Naive B cell (primary cell): ENCODE data around the gene OTOG. TPM values are rescaled to one million over a fixed set of nuclear protein-coding genes. Genes with fewer than 3 reads are reported as not detected.

Source experiments
- ATAC-seq, 2 donors: fragments of 150-1000 bp; cut with Tn5 transposase; 2 replicates each; pipeline ENCODE4 v1.10.0; 2021; ENCODE audit warnings: low read depth in 2 of 2, mild to moderate bottlenecking in 2 of 2, moderate library complexity in 2 of 2
- DNase-seq: peaks from one replicate; pipeline ENCODE4 v3.0.0; 2022
- H3K27ac Mint-ChIP-seq, 6 donors: one replicate each; pipeline ENCODE4 v1.8.0; 2020 to 2022; ENCODE audit warnings: mild to moderate bottlenecking in 6 of 6, mixed read lengths in 6 of 6, moderate library complexity in 5 of 6, inconsistent platforms in 2 of 6
- H3K27me3 Mint-ChIP-seq, 3 donors: one replicate each; pipeline ENCODE4 v1.8.0; 2021 to 2022; ENCODE audit warnings: mixed read lengths in 3 of 3, mild to moderate bottlenecking in 1 of 3
- H3K36me3 Mint-ChIP-seq, 2 donors: one replicate each; pipeline ENCODE4 v1.8.0; 2020 to 2022; ENCODE audit warnings: mixed read lengths in 2 of 2, inconsistent platforms in 1 of 2, mild to moderate bottlenecking in 1 of 2
- H3K4me1 Mint-ChIP-seq, 3 donors: one replicate each; pipeline ENCODE4 v1.8.0; 2020 to 2022; ENCODE audit warnings: mixed read lengths in 3 of 3, inconsistent platforms in 1 of 3, mild to moderate bottlenecking in 1 of 3, moderate library complexity in 1 of 3
- H3K4me3 Mint-ChIP-seq, 8 donors: one replicate each; pipeline ENCODE4 v1.8.0; 2020 to 2022; ENCODE audit warnings: mild to moderate bottlenecking in 8 of 8, mixed read lengths in 8 of 8, moderate library complexity in 8 of 8, inconsistent platforms in 2 of 8
- H3K9me3 Mint-ChIP-seq, 7 donors: one replicate each; pipeline ENCODE4 v1.8.0; 2020 to 2022; ENCODE audit warnings: mixed read lengths in 7 of 7, mild to moderate bottlenecking in 5 of 7, inconsistent platforms in 2 of 7, moderate library complexity in 1 of 7
- polyA plus RNA-seq, 6 donors: library from polyadenylated mRNA; unstranded; fragments of 300-500 nt; fragmentation: Illumina TruSeq; gene quantifications; one replicate each; pipeline ENCODE4 v1.2.3, GENCODE V29; 2021; ENCODE audit warnings: low read depth in 6 of 6

Gene OTOG
- polyA plus RNA-seq, 6 donors from 2014 or later, result not detected

- Mint-ChIP-seq H3K27me3 (peaks cover 0 to 19% (median 5%) of the 10 kb centered on the region in 3 donors), H3K4me1 (no peaks in the 10 kb centered on the region), H3K27ac (no peak overlapping the region), H3K9me3 (no peaks in the 10 kb centered on the region), H3K36me3 (no peaks in the 10 kb centered on the region), H3K4me3 (no peak overlapping the region)
- no peak for DNase-seq
- no peak for ATAC-seq
Measured at GRCh38 chr11:17535488-17535887, 11.6 kb upstream of the OTOG start.

- no peak for ATAC-seq
- Mint-ChIP-seq H3K9me3 (no peaks in the 10 kb centered on the region), H3K4me1 (no peaks in the 10 kb centered on the region)
Measured at GRCh38 chr11:17537261-17537660, 9.8 kb upstream of the OTOG start.

GRCh38 chr11:17538054-17538453 is 9.0 kb upstream of the OTOG start:
- peak overlapping the region in 1 of 6 donors; percentile 30 for H3K27ac Mint-ChIP-seq
- H3K36me3 Mint-ChIP-seq, result no peaks in the 10 kb centered on the region
- peaks cover 0 to 2% (median 0%) of the 10 kb centered on the region in 7 donors for H3K9me3 Mint-ChIP-seq
- ATAC-seq (no peak), DNase-seq (no peak)
- no peaks in the 10 kb centered on the region for H3K4me1 Mint-ChIP-seq
- H3K27me3 Mint-ChIP-seq, result peaks cover 8 to 21% (median 21%) of the 10 kb centered on the region in 3 donors
- H3K4me3 Mint-ChIP-seq, result no peak overlapping the region

More at GRCh38 chr11:17537261-17537660, 9.8 kb upstream of the OTOG start:
- DNase-seq, result no peak
- H3K4me3 Mint-ChIP-seq, result no peak overlapping the region
- no peak overlapping the region for H3K27ac Mint-ChIP-seq
- H3K36me3 Mint-ChIP-seq, result no peaks in the 10 kb centered on the region
- H3K27me3 Mint-ChIP-seq, result peaks cover 7 to 23% (median 17%) of the 10 kb centered on the region in 3 donors

- peaks cover 10 to 25% (median 21%) of the 10 kb centered on the region in 3 donors for H3K27me3 Mint-ChIP-seq
- H3K4me3 Mint-ChIP-seq, result no peak overlapping the region
- peaks cover 0 to 2% (median 0%) of the 10 kb centered on the region in 7 donors for H3K9me3 Mint-ChIP-seq
- H3K4me1 Mint-ChIP-seq, result peaks cover 0 to 1% (median 0%) of the 10 kb centered on the region in 3 donors
- no peak overlapping the region for H3K27ac Mint-ChIP-seq
- no peaks in the 10 kb centered on the region for H3K36me3 Mint-ChIP-seq
- ATAC-seq, result no peak
- DNase-seq, result no peak
Measured at GRCh38 chr11:17538731-17539130, 8.3 kb upstream of the OTOG start.

GRCh38 chr11:17540807-17541206 is 6.3 kb upstream of the OTOG start:
- Mint-ChIP-seq H3K36me3 (no peaks in the 10 kb centered on the region), H3K4me1 (peaks cover 0 to 4% (median 2%) of the 10 kb centered on the region in 3 donors), H3K27ac (no peak overlapping the region), H3K27me3 (peaks cover 18 to 41% (median 38%) of the 10 kb centered on the region in 3 donors), H3K4me3 (no peak overlapping the region), H3K9me3 (peaks cover 0 to 4% (median 0%) of the 10 kb centered on the region in 7 donors)
- ATAC-seq (no peak), DNase-seq (no peak)

- peaks cover 0 to 4% (median 2%) of the 10 kb centered on the region in 3 donors for H3K4me1 Mint-ChIP-seq
- no peak overlapping the region for H3K4me3 Mint-ChIP-seq
- H3K27ac Mint-ChIP-seq, result no peak overlapping the region
- DNase-seq (no peak), ATAC-seq (no peak)
- H3K9me3 Mint-ChIP-seq, result peaks cover 0 to 4% (median 0%) of the 10 kb centered on the region in 7 donors
- no peaks in the 10 kb centered on the region for H3K36me3 Mint-ChIP-seq
- H3K27me3 Mint-ChIP-seq, result peaks cover 24 to 47% (median 44%) of the 10 kb centered on the region in 3 donors
Measured at GRCh38 chr11:17541330-17541885, 5.7 kb upstream of the OTOG start.

- no peaks in the 10 kb centered on the region for H3K36me3 Mint-ChIP-seq
- peaks cover 0 to 4% (median 0%) of the 10 kb centered on the region in 7 donors for H3K9me3 Mint-ChIP-seq
- no peak for ATAC-seq
- peaks cover 30 to 55% (median 53%) of the 10 kb centered on the region in 3 donors for H3K27me3 Mint-ChIP-seq
- H3K4me1 Mint-ChIP-seq, result peaks cover 3 to 4% (median 4%) of the 10 kb centered on the region in 3 donors
- no peak overlapping the region for H3K4me3 Mint-ChIP-seq
- no peak for DNase-seq
- no peak overlapping the region for H3K27ac Mint-ChIP-seq
Measured at GRCh38 chr11:17542249-17542648, 4.8 kb upstream of the OTOG start.

GRCh38 chr11:17543041-17543440 is 4.0 kb upstream of the OTOG start:
- Mint-ChIP-seq H3K36me3 (no peaks in the 10 kb centered on the region), H3K27ac (no peak overlapping the region), H3K4me3 (no peak overlapping the region), H3K27me3 (peaks cover 35 to 63% (median 61%) of the 10 kb centered on the region in 3 donors), H3K4me1 (peaks cover 4 to 6% (median 5%) of the 10 kb centered on the region in 3 donors), H3K9me3 (peaks cover 0 to 4% (median 0%) of the 10 kb centered on the region in 7 donors)
- ATAC-seq, result no peak
- DNase-seq, result no peak

GRCh38 chr11:17543574-17544180 is 3.4 kb upstream of the OTOG start:
- Mint-ChIP-seq H3K27ac (no peak overlapping the region), H3K4me3 (peak overlapping the region in 1 of 8 donors; percentile 37), H3K27me3 (peaks cover 38 to 64% (median 61%) of the 10 kb centered on the region in 3 donors), H3K9me3 (peaks cover 0 to 4% (median 0%) of the 10 kb centered on the region in 7 donors), H3K36me3 (no peaks in the 10 kb centered on the region), H3K4me1 (peaks cover 4 to 6% (median 5%) of the 10 kb centered on the region in 3 donors)
- no peak for ATAC-seq
- no peak for DNase-seq

GRCh38 chr11:17544181-17544622 is 2.9 kb upstream of the OTOG start, which contains the start of gene USH1C:
Gene USH1C, minus strand, starts transcription at chr11:17544416. Its CDS starts 109 bp downstream, at chr11:17544307.
- Mint-ChIP-seq H3K36me3 (no peaks in the 10 kb centered on the region), H3K27me3 (peaks cover 38 to 69% (median 61%) of the 10 kb centered on the region in 3 donors), H3K9me3 (peaks cover 0 to 4% (median 0%) of the 10 kb centered on the region in 7 donors), H3K27ac (no peak within 1 kb of the TSS), H3K4me3 (peak within 1 kb of the TSS in 1 of 8 donors; percentile 37), H3K4me1 (peaks cover 4 to 6% (median 5%) of the 10 kb centered on the region in 3 donors)
- ATAC-seq (no peak), DNase-seq (no peak)

- H3K27me3 Mint-ChIP-seq, result peaks cover 39 to 61% (median 50%) of the 10 kb centered on the region in 3 donors
- peaks cover 0 to 4% (median 0%) of the 10 kb centered on the region in 7 donors for H3K9me3 Mint-ChIP-seq
- no peak for ATAC-seq
- H3K36me3 Mint-ChIP-seq, result no peaks in the 10 kb centered on the region
- peaks cover 4 to 6% (median 5%) of the 10 kb centered on the region in 3 donors for H3K4me1 Mint-ChIP-seq
- no peak for DNase-seq
- H3K27ac Mint-ChIP-seq, result no peak overlapping the region
- no peak overlapping the region for H3K4me3 Mint-ChIP-seq
Measured at GRCh38 chr11:17546240-17546639, 819 bp upstream of the OTOG start.

- Mint-ChIP-seq H3K9me3 (peaks cover 0 to 4% (median 0%) of the 10 kb centered on the region in 7 donors), H3K27ac (no peak overlapping the region), H3K4me1 (peaks cover 4 to 6% (median 5%) of the 10 kb centered on the region in 3 donors), H3K27me3 (peaks cover 35 to 64% (median 53%) of the 10 kb centered on the region in 3 donors), H3K36me3 (no peaks in the 10 kb centered on the region), H3K4me3 (no peak overlapping the region)
- DNase-seq (no peak), ATAC-seq (no peak)
Measured at GRCh38 chr11:17547932-17548331, 873 bp downstream of the OTOG start.

- no peak overlapping the region for H3K27ac Mint-ChIP-seq
- peaks cover 35 to 63% (median 57%) of the 10 kb centered on the region in 3 donors for H3K27me3 Mint-ChIP-seq
- H3K4me1 Mint-ChIP-seq, result peaks cover 4 to 6% (median 5%) of the 10 kb centered on the region in 3 donors
- ATAC-seq (no peak), DNase-seq (no peak)
- no peak overlapping the region for H3K4me3 Mint-ChIP-seq
- H3K9me3 Mint-ChIP-seq, result peaks cover 0 to 4% (median 0%) of the 10 kb centered on the region in 7 donors
- H3K36me3 Mint-ChIP-seq, result no peaks in the 10 kb centered on the region
Measured at GRCh38 chr11:17548444-17548843, 1.4 kb downstream of the OTOG start.
